ENCODE results near the gene FAM83E. TPM values are rescaled to one million over a fixed set of nuclear protein-coding genes. Genes with fewer than 3 reads are reported as not detected.
A peak's percentile ranks its signal among the peaks of the same experiment; 100 is the strongest.

FAM83E gene
- total RNA-seq, 1 experiment from 2014 or later, result 8.8 TPM

GRCh38 chr19:48614436-48615230 is at the start of gene FAM83E (continued):
- TF ChIP-seq AR (CRISPR knock-in tag; IDR thresholded peaks at IDR 0.05) (peak; percentile 99), STAT6 (CRISPR knock-in tag; conservative IDR thresholded peaks at IDR 0.05; ENCODE audit: low read depth) (no peak), ZNF317 (CRISPR knock-in tag; IDR thresholded peaks at IDR 0.05; ENCODE audit: borderline replicate concordance, low read depth) (no peak), ZNF219 (CRISPR knock-in tag; IDR thresholded peaks at IDR 0.05; ENCODE audit: borderline replicate concordance) (no peak), CDX4 (CRISPR knock-in tag; IDR thresholded peaks at IDR 0.05; ENCODE audit: borderline replicate concordance) (no peak), IRF1 (CRISPR knock-in tag; IDR thresholded peaks at IDR 0.05) (no peak), GRHL2 (CRISPR knock-in tag; IDR thresholded peaks at IDR 0.05; ENCODE audit: insufficient replicate concordance, severe bottlenecking) (no peak), ZNF532 (CRISPR knock-in tag; IDR thresholded peaks at IDR 0.05; ENCODE audit: borderline replicate concordance) (peak; percentile 99), SMAD4 (CRISPR knock-in tag; IDR thresholded peaks at IDR 0.05) (no peak), CBFB (CRISPR knock-in tag; IDR thresholded peaks at IDR 0.05; ENCODE audit: low read depth) (no peak), CREB1 (CRISPR knock-in tag; IDR thresholded peaks at IDR 0.05) (0 out of 2 replicates have a peak, but pooled peaks have one; percentile 35), ZBTB21 (CRISPR knock-in tag; IDR thresholded peaks at IDR 0.05; ENCODE audit: borderline replicate concordance) (no peak), TCF7 (CRISPR knock-in tag; IDR thresholded peaks at IDR 0.05; ENCODE audit: low read depth) (no peak), ATF2 (CRISPR knock-in tag; IDR thresholded peaks at IDR 0.05; ENCODE audit: borderline replicate concordance, low read depth) (no peak), HMGA2 (CRISPR knock-in tag; IDR thresholded peaks at IDR 0.05) (no peak), ZNF425 (CRISPR knock-in tag; conservative IDR thresholded peaks at IDR 0.05) (peak; percentile 97), MLX (CRISPR knock-in tag; IDR thresholded peaks at IDR 0.05) (no peak), ZNF416 (CRISPR knock-in tag; IDR thresholded peaks at IDR 0.05) (peak; percentile 98), ATF1 (CRISPR knock-in tag; IDR thresholded peaks at IDR 0.05) (peak; percentile 81; the same call in 1 of the 2 replicates), OVOL2 (CRISPR knock-in tag; IDR thresholded peaks at IDR 0.05; ENCODE audit: borderline replicate concordance) (no peak), SP1 (CRISPR knock-in tag; conservative IDR thresholded peaks at IDR 0.05) (peak; percentile 21)
